Duodenal mucosa (tissue), 2 donors: ENCODE measurements around the gene TRIM10.

Source experiments
- H3K27ac ChIP-seq: one replicate; pipeline ENCODE4 v1.7.0; 2013; ENCODE audit warnings: low read depth, low read length
- H3K27me3 ChIP-seq, 2 donors: one replicate each; pipeline ENCODE4 v1.7.0; 2013; ENCODE audit warnings: low read length in 2 of 2, control low read depth in 1 of 2; ENCODE audit not compliant: insufficient read depth in 2 of 2, control insufficient read depth in 1 of 2
- H3K36me3 ChIP-seq, 2 donors: one replicate each; pipeline ENCODE4 v1.7.0; 2013; ENCODE audit warnings: low read length in 2 of 2, control low read depth in 1 of 2; ENCODE audit not compliant: insufficient read depth in 2 of 2, control insufficient read depth in 1 of 2
- H3K4me1 ChIP-seq, 2 donors: one replicate each; pipeline ENCODE4 v1.7.0; 2013; ENCODE audit warnings: low read length in 2 of 2, control low read depth in 1 of 2; ENCODE audit not compliant: insufficient read depth in 2 of 2, control insufficient read depth in 1 of 2
- H3K4me3 ChIP-seq, 2 donors: one replicate each; pipeline ENCODE4 v1.7.0; 2013; ENCODE audit warnings: low read length in 2 of 2, low read depth in 1 of 2
- H3K9ac ChIP-seq, 2 donors: one replicate each; pipeline ENCODE4 v1.7.0; 2013; ENCODE audit warnings: low read length in 2 of 2, low read depth in 1 of 2
- H3K9me3 ChIP-seq, 2 donors: one replicate each; pipeline ENCODE4 v1.7.0; 2013; ENCODE audit warnings: low read length in 2 of 2, control low read depth in 1 of 2; ENCODE audit not compliant: control insufficient read depth in 1 of 2

The TRIM10 gene, protein sequence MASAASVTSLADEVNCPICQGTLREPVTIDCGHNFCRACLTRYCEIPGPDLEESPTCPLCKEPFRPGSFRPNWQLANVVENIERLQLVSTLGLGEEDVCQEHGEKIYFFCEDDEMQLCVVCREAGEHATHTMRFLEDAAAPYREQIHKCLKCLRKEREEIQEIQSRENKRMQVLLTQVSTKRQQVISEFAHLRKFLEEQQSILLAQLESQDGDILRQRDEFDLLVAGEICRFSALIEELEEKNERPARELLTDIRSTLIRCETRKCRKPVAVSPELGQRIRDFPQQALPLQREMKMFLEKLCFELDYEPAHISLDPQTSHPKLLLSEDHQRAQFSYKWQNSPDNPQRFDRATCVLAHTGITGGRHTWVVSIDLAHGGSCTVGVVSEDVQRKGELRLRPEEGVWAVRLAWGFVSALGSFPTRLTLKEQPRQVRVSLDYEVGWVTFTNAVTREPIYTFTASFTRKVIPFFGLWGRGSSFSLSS

DNA sequence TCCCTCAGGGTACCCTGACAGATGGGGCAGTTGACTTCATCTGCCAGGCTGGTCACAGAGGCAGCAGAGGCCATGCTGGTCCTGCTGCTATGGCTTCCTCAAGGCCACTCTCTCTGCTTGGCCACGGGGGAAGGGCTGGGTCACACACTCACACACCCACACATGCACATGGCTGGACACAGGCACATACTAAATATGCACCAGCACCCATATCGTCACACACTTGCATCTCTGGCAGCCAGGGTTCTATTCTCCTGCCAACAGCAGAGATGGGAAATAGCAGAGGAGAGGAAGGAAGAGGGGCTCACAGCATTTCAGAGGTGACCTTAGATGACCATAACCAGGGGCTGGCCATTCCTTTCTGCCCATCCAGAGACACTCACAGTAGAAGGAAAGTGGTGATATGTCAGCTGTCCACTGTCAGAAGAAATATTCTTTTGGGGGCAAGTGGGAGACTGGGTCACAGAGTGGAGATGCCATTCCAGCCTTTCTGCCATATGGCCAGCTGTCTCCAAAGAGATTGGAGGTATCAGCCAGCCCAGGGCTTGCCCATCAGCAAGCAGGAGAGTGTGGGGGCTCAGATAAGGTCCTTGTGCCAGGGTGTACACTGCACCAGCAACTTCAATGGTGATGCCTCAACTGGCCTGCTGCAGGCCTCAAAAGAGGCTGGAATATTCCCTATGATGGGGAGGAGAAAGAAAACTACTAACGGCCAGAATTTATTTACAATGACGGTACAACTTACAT lies at the start of gene TRIM10:
TRIM10 (minus strand) TSS at position 427 of the 747 bp plus-strand sequence; CDS start at position 74, 353 bp downstream.
- H3K27ac ChIP-seq, result no peak within 1 kb of the TSS
- no peak within 1 kb of the TSS for H3K9ac ChIP-seq
- H3K27me3 ChIP-seq, result no peaks in the 10 kb centered on the region
- H3K9me3 ChIP-seq, result no peaks in the 10 kb centered on the region
- no peaks in the 10 kb centered on the region for H3K36me3 ChIP-seq
- no peak within 1 kb of the TSS for H3K4me3 ChIP-seq
- H3K4me1 ChIP-seq, result peaks cover 11 to 19% of the 10 kb centered on the region in 2 donors

DNA sequence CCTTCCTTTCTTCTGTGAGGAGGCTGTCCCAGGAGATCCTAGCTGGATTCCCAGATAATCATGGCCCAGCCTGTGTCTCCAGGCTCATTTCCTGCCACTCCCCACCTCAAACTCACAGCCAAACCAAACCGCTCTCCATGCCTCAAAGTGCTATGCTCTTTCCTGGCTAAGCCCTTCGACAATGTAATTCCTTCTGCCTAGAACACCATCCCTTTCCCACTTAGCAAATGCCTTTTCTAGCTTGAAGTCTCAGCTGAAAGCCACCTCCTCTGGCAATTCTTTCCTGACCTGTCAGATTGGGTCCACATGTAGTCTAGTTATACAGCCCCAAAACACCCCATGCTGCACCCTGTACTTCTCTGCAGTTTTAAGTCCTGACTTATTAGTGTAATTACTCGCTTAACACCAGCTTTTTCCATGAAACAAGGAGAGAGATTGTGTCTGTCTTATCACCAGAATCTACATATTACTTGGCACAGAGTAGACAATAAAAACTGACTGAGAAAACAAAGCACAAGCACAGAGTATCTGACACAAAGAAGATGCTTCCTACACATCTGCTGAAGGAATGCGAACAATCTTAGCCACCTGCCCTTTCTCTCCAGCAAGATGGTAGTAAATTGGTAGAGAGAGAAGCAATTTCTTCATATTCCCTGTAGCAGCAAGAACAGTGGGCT lies 46.7 kb upstream of the TRIM10 start:
- Histone ChIP-seq H3K4me3 (peak overlapping the region; percentile 41 to 42), H3K9ac (peak overlapping the region; percentile 36 to 61), H3K27me3 (no peaks in the 10 kb centered on the region), H3K4me1 (peaks cover 60 to 69% of the 10 kb centered on the region in 2 donors), H3K9me3 (no peaks in the 10 kb centered on the region), H3K36me3 (peaks cover 3 to 15% of the 10 kb centered on the region in 2 donors), H3K27ac (peak overlapping the region; percentile 54)

DNA sequence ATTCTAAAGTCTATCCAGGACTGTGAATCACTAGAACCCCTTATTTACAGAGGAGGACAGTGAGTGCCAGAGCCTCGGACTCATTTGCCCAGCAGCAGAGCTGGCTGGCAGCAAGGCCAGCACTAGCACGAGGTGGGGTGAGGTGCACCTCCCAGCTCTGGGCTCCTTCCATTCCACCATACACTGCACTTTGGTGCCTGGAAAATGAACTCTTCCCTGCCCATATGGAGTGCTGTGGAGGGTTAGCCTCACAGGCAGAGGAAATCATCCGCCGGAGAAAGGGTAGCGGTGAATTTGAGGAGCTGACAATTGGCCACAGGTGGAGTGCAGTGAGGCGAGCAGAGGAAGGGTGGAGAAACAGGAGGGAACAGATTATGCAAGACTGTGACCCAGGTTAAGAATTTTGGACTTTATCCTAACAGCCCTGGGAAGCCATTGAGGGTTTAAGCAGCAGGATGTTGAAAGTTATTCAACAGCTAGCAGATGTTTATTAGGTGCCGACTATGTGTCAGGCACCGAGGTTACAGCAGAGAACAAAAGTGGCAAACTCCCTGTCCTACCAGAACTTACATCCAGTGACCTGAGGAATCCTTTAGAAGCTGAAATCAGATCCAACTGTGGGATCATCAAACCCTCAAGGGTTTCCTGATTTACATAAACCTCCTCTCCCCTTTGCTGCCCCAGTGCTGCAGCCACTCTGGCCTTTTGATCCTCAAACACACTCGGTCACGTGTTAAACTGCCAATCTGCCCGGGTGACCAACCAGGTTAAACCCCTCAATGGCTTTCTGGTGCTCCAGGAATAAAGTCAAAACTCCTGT lies 46.0 kb upstream of the TRIM10 start:
- Histone ChIP-seq H3K9me3 (no peaks in the 10 kb centered on the region), H3K36me3 (peaks cover 3 to 15% of the 10 kb centered on the region in 2 donors), H3K9ac (peak overlapping the region; percentile 36 to 61), H3K4me1 (peaks cover 64 to 72% of the 10 kb centered on the region in 2 donors), H3K27ac (peak overlapping the region; percentile 55), H3K27me3 (no peaks in the 10 kb centered on the region), H3K4me3 (peak overlapping the region; percentile 41 to 42)

DNA sequence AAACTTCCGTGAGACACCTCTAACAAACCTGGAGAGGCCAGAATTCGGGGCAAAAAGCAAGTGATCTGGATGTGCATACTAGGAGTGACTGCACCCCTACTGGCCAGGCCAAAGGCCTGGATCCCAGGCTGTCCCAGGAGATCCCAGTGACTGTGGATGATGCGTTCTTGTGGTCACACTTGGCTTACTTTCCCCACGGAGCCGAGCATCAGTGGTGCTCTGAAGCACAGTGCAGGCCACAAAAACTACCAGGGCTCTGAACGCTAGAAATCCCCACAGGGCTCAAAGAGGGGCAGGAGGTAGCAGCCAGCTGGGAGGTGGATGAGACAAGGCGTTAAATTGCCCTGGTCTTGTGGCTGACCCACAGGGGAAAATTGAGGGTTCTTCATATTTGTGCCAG lies 45.1 kb upstream of the TRIM10 start:
- no peaks in the 10 kb centered on the region for H3K27me3 ChIP-seq
- peak overlapping the region; percentile 15 to 44 for H3K9ac ChIP-seq
- no peaks in the 10 kb centered on the region for H3K9me3 ChIP-seq
- no peak overlapping the region for H3K4me3 ChIP-seq
- H3K36me3 ChIP-seq, result peaks cover 3 to 15% of the 10 kb centered on the region in 2 donors
- H3K27ac ChIP-seq, result no peak overlapping the region
- H3K4me1 ChIP-seq, result peaks cover 63 to 72% of the 10 kb centered on the region in 2 donors

DNA sequence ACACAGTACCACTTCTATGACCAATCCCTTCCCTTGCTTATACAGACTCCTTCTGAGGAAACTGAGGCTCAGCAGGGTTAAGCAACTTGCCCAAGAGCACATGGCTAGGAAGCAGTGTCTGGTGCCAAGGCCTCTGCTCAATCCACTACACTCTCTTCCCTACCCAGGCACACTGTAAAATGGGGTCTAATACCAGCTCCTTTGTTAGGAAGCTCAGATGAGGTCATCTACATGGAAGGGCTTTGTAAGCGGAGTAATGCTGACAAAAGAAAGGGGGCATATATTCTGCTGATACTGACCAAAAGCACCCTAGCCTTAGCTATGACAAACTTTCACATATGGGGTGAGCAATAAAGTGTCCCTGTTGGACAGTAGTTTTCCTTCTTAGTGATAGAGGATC lies 43.1 kb upstream of the TRIM10 start:
- H3K4me3 ChIP-seq, result no peak overlapping the region

DNA sequence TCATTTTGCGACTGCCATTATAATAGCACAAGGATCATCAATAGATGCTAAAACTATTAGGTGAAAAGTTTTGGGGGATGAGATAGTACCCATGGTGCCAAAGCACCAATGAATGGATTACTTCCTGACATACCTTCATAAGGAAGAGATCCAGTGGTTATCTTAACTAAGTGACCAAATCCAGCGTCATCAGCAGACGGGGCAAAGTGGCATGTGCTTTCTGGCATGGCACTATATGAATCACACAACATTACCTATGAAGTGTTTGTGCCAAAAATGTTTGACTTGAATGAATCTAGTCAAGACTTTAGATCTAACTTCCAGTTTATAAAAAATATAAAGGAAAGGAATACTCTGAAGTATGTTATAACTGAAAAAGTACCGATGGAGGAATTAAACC lies 41.4 kb upstream of the TRIM10 start:
- Histone ChIP-seq H3K27ac (no peak overlapping the region), H3K9me3 (no peaks in the 10 kb centered on the region), H3K36me3 (peaks cover 25 to 38% of the 10 kb centered on the region in 2 donors), H3K9ac (no peak overlapping the region), H3K27me3 (no peaks in the 10 kb centered on the region), H3K4me1 (peaks cover 44 to 48% of the 10 kb centered on the region in 2 donors), H3K4me3 (no peak overlapping the region)

More for the DNA sequence above, 43.1 kb upstream of the TRIM10 start:
- H3K27me3 ChIP-seq, result no peaks in the 10 kb centered on the region
- no peak overlapping the region for H3K27ac ChIP-seq
- no peak overlapping the region for H3K9ac ChIP-seq
- no peaks in the 10 kb centered on the region for H3K9me3 ChIP-seq
- H3K36me3 ChIP-seq, result peaks cover 11 to 23% of the 10 kb centered on the region in 2 donors
- H3K4me1 ChIP-seq, result peaks cover 61 to 65% of the 10 kb centered on the region in 2 donors

DNA sequence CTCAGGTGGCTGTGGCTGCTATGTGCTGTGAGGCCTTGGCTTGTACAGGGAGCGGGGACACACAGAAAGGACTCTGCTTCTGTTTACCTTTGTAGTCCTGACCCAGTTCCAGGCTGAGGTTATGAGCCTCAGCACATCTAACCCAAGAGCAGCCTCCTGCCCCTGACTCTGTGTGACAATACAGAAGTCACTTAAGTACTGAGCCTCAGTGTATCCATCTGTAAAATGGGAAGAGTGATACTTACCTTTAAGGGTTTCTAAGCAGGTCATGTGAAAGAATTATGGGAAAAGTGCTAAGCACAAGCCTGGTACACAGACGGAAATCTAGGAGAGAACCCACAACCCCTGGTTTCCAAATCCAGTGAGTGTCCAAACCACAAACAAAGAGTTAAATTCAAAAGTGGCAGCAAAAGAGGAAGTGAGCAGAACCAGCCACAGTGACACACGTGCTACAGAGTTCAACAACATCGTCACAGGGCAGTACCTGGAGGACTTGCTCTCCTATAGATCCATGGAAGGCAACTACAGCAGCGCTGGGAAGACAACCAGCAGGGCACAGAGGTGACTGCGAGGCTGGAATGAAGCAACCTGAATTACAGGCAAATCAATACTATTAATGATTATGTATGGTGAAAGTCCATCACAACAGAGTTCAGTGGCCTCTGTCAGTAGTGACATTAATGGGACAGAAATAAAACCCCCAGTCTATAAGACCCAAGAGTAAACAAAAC lies 39.7 kb upstream of the TRIM10 start:
- H3K4me3 ChIP-seq, result peak overlapping the region in 1 of 2 donors; percentile 1
- H3K36me3 ChIP-seq, result peaks cover 36 to 51% of the 10 kb centered on the region in 2 donors
- peak overlapping the region in 1 of 2 donors; percentile 21 for H3K9ac ChIP-seq
- peaks cover 28 to 31% of the 10 kb centered on the region in 2 donors for H3K4me1 ChIP-seq
- H3K27me3 ChIP-seq, result no peaks in the 10 kb centered on the region
- H3K27ac ChIP-seq, result no peak overlapping the region
- H3K9me3 ChIP-seq, result no peaks in the 10 kb centered on the region

DNA sequence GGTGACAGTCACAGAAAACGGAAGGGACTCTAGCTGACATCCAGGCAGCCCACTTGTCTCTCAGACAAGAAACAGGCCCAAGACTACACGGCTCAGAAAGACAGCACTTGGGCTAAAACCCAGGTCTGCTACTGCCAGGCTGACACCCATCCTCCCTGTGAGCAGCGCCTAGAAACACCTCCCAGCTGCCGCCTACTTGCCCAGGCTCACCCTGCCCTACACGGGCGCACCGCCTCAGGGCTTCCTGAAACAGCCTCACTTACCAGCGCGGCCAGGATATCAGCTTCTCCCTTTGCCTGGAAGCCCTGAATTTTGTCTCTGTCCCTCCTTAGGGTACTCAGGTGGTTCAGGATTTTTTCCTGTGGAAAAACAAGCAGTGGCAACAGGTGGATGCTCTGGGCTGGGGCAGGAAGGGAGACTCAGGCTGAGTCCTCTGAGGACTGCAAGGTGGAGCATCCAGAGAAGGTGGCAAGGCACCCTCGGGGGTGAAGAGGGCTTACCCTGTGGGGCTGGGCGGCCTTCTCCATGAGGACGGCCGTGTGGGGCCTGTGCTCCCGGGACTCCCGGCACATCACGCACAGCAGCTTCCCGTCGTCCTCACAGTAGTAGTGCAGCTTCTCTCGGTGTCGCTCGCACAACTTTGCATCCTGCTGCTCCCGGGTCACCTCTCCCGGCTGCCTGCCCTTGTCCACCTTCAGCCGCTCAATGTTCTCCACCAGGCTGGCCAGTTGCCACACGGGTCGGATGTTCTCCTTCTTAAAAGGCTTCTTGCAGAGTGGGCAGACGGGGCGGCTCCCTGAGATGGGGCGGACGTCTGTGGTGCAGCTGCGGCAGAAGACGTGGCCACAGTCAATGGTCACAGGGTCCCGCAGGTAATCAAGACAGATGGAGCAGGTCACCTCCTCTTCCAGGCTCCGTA lies 37.4 kb upstream of the TRIM10 start:
- Histone ChIP-seq H3K4me3 (no peak overlapping the region), H3K4me1 (peaks cover 24 to 26% of the 10 kb centered on the region in 2 donors), H3K9ac (no peak overlapping the region), H3K9me3 (no peaks in the 10 kb centered on the region), H3K27ac (no peak overlapping the region), H3K27me3 (no peaks in the 10 kb centered on the region), H3K36me3 (peaks cover 32 to 59% of the 10 kb centered on the region in 2 donors)
